Measurements from ENCODE around the gene BAIAP3.

The BAIAP3 gene

DNA sequence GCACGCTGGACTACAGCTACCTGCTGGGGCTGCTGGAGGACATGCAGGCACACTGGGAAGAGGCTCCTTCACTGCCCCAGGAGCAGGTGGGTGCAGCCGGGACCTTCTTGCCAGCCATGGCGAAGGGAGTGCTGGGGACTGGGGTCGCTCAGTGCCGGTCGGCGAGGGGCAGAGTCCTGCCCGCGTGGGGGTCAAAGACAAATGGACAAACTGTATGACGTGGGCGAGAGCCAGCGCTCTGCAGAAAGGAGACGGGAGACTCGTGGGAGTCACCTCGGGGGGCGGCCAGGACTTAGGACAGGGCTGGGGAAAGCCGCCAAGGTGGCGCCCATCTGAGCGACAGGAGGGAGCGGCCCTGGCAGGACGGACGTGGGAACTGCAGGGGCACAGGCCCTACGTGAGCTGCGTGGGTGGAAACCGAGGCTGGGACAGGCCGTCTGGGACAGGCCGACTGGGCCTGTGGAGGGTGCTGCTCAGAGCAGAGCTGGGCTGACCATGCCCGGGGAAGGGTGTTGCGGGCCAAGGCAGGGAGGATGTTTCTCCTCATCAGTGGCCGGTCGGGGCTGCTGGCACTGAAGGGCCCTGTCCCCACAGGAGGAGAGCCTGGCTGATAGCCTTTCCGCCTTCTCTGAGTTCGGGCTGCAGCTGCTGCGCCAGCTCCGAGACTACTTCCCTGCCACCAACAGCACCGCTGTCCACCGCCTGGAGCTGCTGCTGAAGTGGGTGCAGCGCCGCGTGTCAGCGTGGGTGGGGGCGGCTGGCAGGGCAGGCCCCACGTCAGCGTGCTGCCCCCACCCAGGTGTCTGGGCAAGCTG, 10.2 kb downstream of the BAIAP3 start:
- Histone ChIP-seq H2AFZ (ENCODE audit: low read depth) (peak overlapping the region; percentile 36; the same call in 1 of the 2 replicates), H4K20me1 (ENCODE audit: insufficient read depth) (no peaks in the 10 kb centered on the region), H3K79me2 (ENCODE audit: insufficient read depth, low read depth) (no peaks in the 10 kb centered on the region), H3K36me3 (ENCODE audit: insufficient read depth) (no peaks in the 10 kb centered on the region), H3K27ac (no peak overlapping the region), H3K4me1 (ENCODE audit: low read depth, poor library complexity, severe bottlenecking) (peaks cover 20% of the 10 kb centered on the region), H3K4me2 (peak overlapping the region; percentile 78), H3K4me3 (IDR thresholded peaks at IDR 0.05; ENCODE audit: insufficient read depth, low read depth, low read length) (no peak overlapping the region), H3K9ac (no peak overlapping the region), H3K27me3 (ENCODE audit: insufficient read depth, low read depth) (peaks cover 36% of the 10 kb centered on the region)
- TF ChIP-seq, protein P1, sequence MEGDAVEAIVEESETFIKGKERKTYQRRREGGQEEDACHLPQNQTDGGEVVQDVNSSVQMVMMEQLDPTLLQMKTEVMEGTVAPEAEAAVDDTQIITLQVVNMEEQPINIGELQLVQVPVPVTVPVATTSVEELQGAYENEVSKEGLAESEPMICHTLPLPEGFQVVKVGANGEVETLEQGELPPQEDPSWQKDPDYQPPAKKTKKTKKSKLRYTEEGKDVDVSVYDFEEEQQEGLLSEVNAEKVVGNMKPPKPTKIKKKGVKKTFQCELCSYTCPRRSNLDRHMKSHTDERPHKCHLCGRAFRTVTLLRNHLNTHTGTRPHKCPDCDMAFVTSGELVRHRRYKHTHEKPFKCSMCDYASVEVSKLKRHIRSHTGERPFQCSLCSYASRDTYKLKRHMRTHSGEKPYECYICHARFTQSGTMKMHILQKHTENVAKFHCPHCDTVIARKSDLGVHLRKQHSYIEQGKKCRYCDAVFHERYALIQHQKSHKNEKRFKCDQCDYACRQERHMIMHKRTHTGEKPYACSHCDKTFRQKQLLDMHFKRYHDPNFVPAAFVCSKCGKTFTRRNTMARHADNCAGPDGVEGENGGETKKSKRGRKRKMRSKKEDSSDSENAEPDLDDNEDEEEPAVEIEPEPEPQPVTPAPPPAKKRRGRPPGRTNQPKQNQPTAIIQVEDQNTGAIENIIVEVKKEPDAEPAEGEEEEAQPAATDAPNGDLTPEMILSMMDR (conservative IDR thresholded peaks at IDR 0.05; ENCODE audit: low read depth, low read length): no peak

DNA sequence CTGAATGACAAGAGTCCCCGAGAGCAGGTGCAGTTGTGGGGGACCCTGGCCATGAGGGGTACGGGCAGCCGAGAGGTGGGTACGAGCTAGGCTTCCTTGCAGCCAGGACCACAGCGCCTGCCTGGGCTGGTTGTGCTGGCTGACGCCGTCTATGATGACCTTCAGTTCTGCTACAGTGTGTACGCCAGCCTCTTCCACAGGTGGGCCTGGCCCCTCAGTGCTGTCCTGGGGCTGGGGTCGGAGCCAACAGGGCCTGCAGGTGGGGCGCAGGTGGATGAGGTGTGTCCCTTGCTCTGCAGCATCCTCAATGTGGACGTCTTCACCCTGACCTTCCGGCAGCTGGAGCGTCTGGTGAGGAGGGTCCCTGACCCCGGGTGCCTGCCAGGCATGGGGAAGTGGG, 11.1 kb downstream of the BAIAP3 start:
- H3K4me1 ChIP-seq (ENCODE audit: low read depth, poor library complexity, severe bottlenecking): peaks cover 19% of the 10 kb centered on the region
- no peaks in the 10 kb centered on the region for H3K79me2 ChIP-seq (ENCODE audit: insufficient read depth, low read depth)
- TF ChIP-seq, protein P1 (conservative IDR thresholded peaks at IDR 0.05; ENCODE audit: low read depth, low read length): no peak
- no peak overlapping the region for H3K4me3 ChIP-seq (IDR thresholded peaks at IDR 0.05; ENCODE audit: insufficient read depth, low read depth, low read length)
- no peak overlapping the region for H2AFZ ChIP-seq (ENCODE audit: low read depth)
- H3K27me3 ChIP-seq (ENCODE audit: insufficient read depth, low read depth): peaks cover 27% of the 10 kb centered on the region
- H3K27ac ChIP-seq: no peak overlapping the region
- H3K9ac ChIP-seq: no peak overlapping the region
- no peaks in the 10 kb centered on the region for H3K36me3 ChIP-seq (ENCODE audit: insufficient read depth)
- H3K4me2 ChIP-seq: no peak overlapping the region
- H4K20me1 ChIP-seq (ENCODE audit: insufficient read depth): no peaks in the 10 kb centered on the region

DNA sequence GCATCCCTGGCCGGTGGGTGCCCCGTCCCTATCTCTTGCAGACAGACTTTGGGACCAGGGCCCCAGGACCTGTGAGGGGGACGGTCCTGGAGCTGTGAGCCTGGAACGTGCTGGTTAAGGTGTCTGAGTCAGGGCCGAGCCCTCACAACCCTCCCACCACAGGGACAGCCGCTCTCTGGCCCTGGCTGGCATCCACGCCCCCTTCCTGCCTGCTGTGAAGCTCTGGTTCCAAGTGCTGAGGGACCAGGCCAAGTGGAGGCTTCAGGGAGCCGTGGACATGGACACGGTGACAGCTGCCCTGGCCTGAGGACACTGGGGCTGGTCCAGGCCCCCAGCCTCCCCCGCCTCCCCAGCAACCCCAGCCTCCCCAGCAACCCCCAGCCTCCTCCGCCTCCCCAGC, 11.6 kb downstream of the BAIAP3 start:
- no peak overlapping the region for H3K4me2 ChIP-seq
- no peaks in the 10 kb centered on the region for H3K36me3 ChIP-seq (ENCODE audit: insufficient read depth)
- H3K4me3 ChIP-seq (IDR thresholded peaks at IDR 0.05; ENCODE audit: insufficient read depth, low read depth, low read length): no peak overlapping the region
- H4K20me1 ChIP-seq (ENCODE audit: insufficient read depth): no peaks in the 10 kb centered on the region
- H3K79me2 ChIP-seq (ENCODE audit: insufficient read depth, low read depth): no peaks in the 10 kb centered on the region
- H3K27ac ChIP-seq: no peak overlapping the region
- peaks cover 19% of the 10 kb centered on the region for H3K4me1 ChIP-seq (ENCODE audit: low read depth, poor library complexity, severe bottlenecking)
- TF ChIP-seq, protein P1 (conservative IDR thresholded peaks at IDR 0.05; ENCODE audit: low read depth, low read length): no peak
- peaks cover 25% of the 10 kb centered on the region for H3K27me3 ChIP-seq (ENCODE audit: insufficient read depth, low read depth)
- no peak overlapping the region for H3K9ac ChIP-seq
- H2AFZ ChIP-seq (ENCODE audit: low read depth): no peak overlapping the region

DNA sequence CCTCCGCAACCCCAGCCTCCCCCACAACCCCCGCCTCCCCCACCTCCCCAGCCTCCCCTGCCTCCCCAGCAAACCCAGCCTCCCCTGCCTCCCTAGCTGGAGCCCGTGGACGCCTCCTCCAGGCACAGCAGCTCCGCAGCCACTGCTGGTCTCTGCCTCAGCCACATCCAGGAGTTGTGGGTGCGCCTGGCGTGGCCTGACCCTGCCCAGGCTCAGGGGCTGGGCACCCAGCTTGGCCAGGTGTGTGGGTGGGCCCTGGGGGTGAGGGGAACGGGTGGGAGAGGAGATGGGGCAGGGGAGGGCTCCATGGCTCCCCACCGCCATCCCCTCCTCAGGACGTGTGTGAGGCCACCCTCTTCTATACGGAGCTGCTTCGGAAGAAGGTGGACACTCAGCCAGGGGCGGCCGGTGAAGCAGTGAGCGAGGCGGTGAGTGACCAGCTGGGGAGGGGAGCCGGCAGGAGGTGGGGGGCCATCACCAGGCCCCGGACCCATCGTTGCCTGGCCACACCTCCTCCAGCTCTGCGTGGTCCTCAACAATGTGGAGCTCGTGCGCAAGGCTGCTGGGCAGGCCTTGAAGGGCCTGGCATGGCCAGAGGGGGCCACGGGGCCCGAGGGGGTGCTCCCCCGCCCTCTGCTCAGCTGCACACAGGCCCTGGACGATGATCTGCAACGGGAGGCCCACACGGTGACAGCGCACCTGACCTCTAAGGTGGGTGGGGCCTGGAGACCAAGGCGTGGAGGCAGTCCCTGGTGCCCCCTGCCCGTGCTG, 12.4 kb downstream of the BAIAP3 start:
- no peaks in the 10 kb centered on the region for H3K36me3 ChIP-seq (ENCODE audit: insufficient read depth)
- TF ChIP-seq, protein P1 (conservative IDR thresholded peaks at IDR 0.05; ENCODE audit: low read depth, low read length): no peak
- H4K20me1 ChIP-seq (ENCODE audit: insufficient read depth): no peaks in the 10 kb centered on the region
- no peak overlapping the region for H2AFZ ChIP-seq (ENCODE audit: low read depth)
- peaks cover 21% of the 10 kb centered on the region for H3K27me3 ChIP-seq (ENCODE audit: insufficient read depth, low read depth)
- no peaks in the 10 kb centered on the region; the same call in 1 of the 2 replicates for H3K79me2 ChIP-seq (ENCODE audit: insufficient read depth, low read depth)
- no peak overlapping the region for H3K9ac ChIP-seq
- no peak overlapping the region for H3K4me3 ChIP-seq (IDR thresholded peaks at IDR 0.05; ENCODE audit: insufficient read depth, low read depth, low read length)
- no peak overlapping the region for H3K27ac ChIP-seq
- H3K4me2 ChIP-seq: no peak overlapping the region
- peaks cover 25% of the 10 kb centered on the region for H3K4me1 ChIP-seq (ENCODE audit: low read depth, poor library complexity, severe bottlenecking)

Data from KMS-11 (cell line).